Sigmoid colon (tissue), 7 donors: Measurements from ENCODE around the gene TLE1. TPM values are rescaled to one million over a fixed set of nuclear protein-coding genes. Genes with fewer than 3 reads are reported as not detected.

Experiments
- DNase-seq: peaks from one replicate; pipeline ENCODE4 v3.0.0-alpha.2; 2019
- H3K27ac ChIP-seq, 4 donors: fragments of 200-600 bp; sonication (generic); one replicate each; pipeline ENCODE4 v1.5.1; 2016 to 2019; ENCODE audit warnings: mild to moderate bottlenecking in 1 of 4
- H3K27me3 ChIP-seq, 3 donors: fragments of 200-600 bp; sonication (generic); one replicate each; pipeline ENCODE4 v1.5.1; 2019; ENCODE audit warnings: mild to moderate bottlenecking in 1 of 3
- H3K36me3 ChIP-seq, 4 donors: fragments of 200-600 bp; sonication (generic); one replicate each; pipeline ENCODE4 v1.5.1; 2016 to 2019
- H3K4me1 ChIP-seq, 4 donors: fragments of 200-600 bp; sonication (generic); one replicate each; pipeline ENCODE4 v1.5.1; 2017 to 2019
- H3K4me3 ChIP-seq, 4 donors: fragments of 200-600 bp; sonication (generic); one replicate each; pipeline ENCODE4 v1.5.1; 2017 to 2019; ENCODE audit warnings: mild to moderate bottlenecking in 2 of 4, moderate library complexity in 1 of 4
- H3K9me3 ChIP-seq, 4 donors: fragments of 200-600 bp in 3 of 4; sonication (generic) in 3 of 4; one replicate each; pipeline versions ENCODE4 v1.5.1 to v1.6.1; 2013 to 2019
- EP300 ChIP-seq, 4 donors: sonication (generic); formaldehyde crosslinking; IDR thresholded peaks; one replicate each; pipeline ENCODE4 v1.6.1; 2017; ENCODE audit warnings: antibody characterized with exemption in 4 of 4
- POLR2A ChIP-seq, 2 donors: fragments of 450-650 bp; IDR thresholded peaks; one replicate each; pipeline ENCODE4 v1.6.1; 2016; ENCODE audit warnings: antibody characterized with exemption in 2 of 2, mild to moderate bottlenecking in 2 of 2, moderate library complexity in 2 of 2
- POLR2AphosphoS5 ChIP-seq, 4 donors: sonication (generic); formaldehyde crosslinking; IDR thresholded peaks; one replicate each; pipeline ENCODE4 v1.6.1; 2017; ENCODE audit warnings: antibody characterized with exemption in 4 of 4
- WGBS, 2 donors: extraction: QIAGEN DNeasy Blood & Tissue Kit; methylation state at CpG; one replicate each; pipeline ENCODE4 v1.1.7; 2013; 5-methylcytosine and 5-hydroxymethylcytosine counted together
- intact Hi-C: fragments of 100-400 bp; cut with DNase I; formaldehyde crosslinking; loops from one replicate; pipeline ENCODE4 v1.15.1; 2023
- polyA plus RNA-seq, 3 donors: library from polyadenylated mRNA; stranded (reverse); fragments of 200-250 nt; gene quantifications; one replicate each; pipeline ENCODE4 v1.2.3, GENCODE V29; 2013
- total RNA-seq, 4 donors: library from RNA; depleted of rRNA; stranded (reverse); fragments of >200 nt; gene quantifications; one replicate each; pipeline ENCODE4 v1.1.0, GENCODE V29; 2016
- TF ChIP-seq, protein P1 (sequence below), 4 experiments: fragments of 450-650 bp in 3 of 4; fragments of 200-600 bp in 1 of 4; IDR thresholded peaks; one replicate each; pipeline ENCODE4 v1.5.1; 2016 to 2019; ENCODE audit warnings: antibody characterized with exemption in 4 of 4, mild to moderate bottlenecking in 3 of 4, moderate library complexity in 2 of 4
- donor health status: healthy with polysubstance abuse.
- donor health status: Bipolar disorder and iron deficiency.
- donor health status: healthy.

The TLE1 gene
- total and polyA plus RNA-seq, 7 donors = 28.9 to 54.6 (median 45.7) TPM

GRCh38 chr9:81622471-81623255, 66.7 kb downstream of the TLE1 start:
- no peaks in the 10 kb centered on the region for H3K9me3 ChIP-seq
- DNase-seq = no peak
- WGBS, 2 donors = 89% methylated on average over 13 of the region's 13 CpGs
- intact Hi-C loops = no loop called here
- H3K27me3 ChIP-seq = no peaks in the 10 kb centered on the region
- TF ChIP-seq POLR2A (IDR thresholded peaks at IDR 0.05) = no peak
- TF ChIP-seq, protein P1, sequence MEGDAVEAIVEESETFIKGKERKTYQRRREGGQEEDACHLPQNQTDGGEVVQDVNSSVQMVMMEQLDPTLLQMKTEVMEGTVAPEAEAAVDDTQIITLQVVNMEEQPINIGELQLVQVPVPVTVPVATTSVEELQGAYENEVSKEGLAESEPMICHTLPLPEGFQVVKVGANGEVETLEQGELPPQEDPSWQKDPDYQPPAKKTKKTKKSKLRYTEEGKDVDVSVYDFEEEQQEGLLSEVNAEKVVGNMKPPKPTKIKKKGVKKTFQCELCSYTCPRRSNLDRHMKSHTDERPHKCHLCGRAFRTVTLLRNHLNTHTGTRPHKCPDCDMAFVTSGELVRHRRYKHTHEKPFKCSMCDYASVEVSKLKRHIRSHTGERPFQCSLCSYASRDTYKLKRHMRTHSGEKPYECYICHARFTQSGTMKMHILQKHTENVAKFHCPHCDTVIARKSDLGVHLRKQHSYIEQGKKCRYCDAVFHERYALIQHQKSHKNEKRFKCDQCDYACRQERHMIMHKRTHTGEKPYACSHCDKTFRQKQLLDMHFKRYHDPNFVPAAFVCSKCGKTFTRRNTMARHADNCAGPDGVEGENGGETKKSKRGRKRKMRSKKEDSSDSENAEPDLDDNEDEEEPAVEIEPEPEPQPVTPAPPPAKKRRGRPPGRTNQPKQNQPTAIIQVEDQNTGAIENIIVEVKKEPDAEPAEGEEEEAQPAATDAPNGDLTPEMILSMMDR (IDR thresholded peaks at IDR 0.05) = no peak
- TF ChIP-seq POLR2AphosphoS5 (IDR thresholded peaks at IDR 0.05) = no peak
- no peak for TF ChIP-seq EP300 (IDR thresholded peaks at IDR 0.05)
- H3K4me1 ChIP-seq = peaks cover 0 to 9% (median 4%) of the 10 kb centered on the region in 4 donors
- H3K27ac ChIP-seq = no peak overlapping the region
- H3K36me3 ChIP-seq = peaks cover 0 to 28% (median 0%) of the 10 kb centered on the region in 4 donors
- no peak overlapping the region for H3K4me3 ChIP-seq

- no peaks in the 10 kb centered on the region for H3K9me3 ChIP-seq
- H3K4me1 ChIP-seq = peaks cover 0 to 9% (median 4%) of the 10 kb centered on the region in 4 donors
- no peak for TF ChIP-seq POLR2AphosphoS5 (IDR thresholded peaks at IDR 0.05)
- TF ChIP-seq, protein P1 (IDR thresholded peaks at IDR 0.05) = no peak
- H3K27me3 ChIP-seq = no peaks in the 10 kb centered on the region
- H3K4me3 ChIP-seq = no peak overlapping the region
- WGBS, 2 donors = 84 to 92% methylated on average over 11 of the region's 11 CpGs
- H3K36me3 ChIP-seq = peaks cover 0 to 35% (median 0%) of the 10 kb centered on the region in 4 donors
- no peak overlapping the region for H3K27ac ChIP-seq
- intact Hi-C loops = no loop called here
- DNase-seq = no peak
Observed at GRCh38 chr9:81621785-81622259, 67.5 kb downstream of the TLE1 start.

- TF ChIP-seq POLR2AphosphoS5 (IDR thresholded peaks at IDR 0.05) (no peak), EP300 (IDR thresholded peaks at IDR 0.05) (no peak), POLR2A (IDR thresholded peaks at IDR 0.05) (no peak)
- TF ChIP-seq, protein P1 (IDR thresholded peaks at IDR 0.05) = no peak
- H3K4me1 ChIP-seq = peaks cover 0 to 9% (median 4%) of the 10 kb centered on the region in 4 donors
- no peak overlapping the region for H3K4me3 ChIP-seq
- no peak overlapping the region for H3K27ac ChIP-seq
- peaks cover 0 to 42% (median 1%) of the 10 kb centered on the region in 4 donors for H3K36me3 ChIP-seq
- H3K27me3 ChIP-seq = no peaks in the 10 kb centered on the region
- H3K9me3 ChIP-seq = no peaks in the 10 kb centered on the region
- intact Hi-C loops = no loop called here
- WGBS, 2 donors = 86 to 95% methylated on average over 2 of the region's 2 CpGs
- DNase-seq = no peak
Observed at GRCh38 chr9:81621118-81621517, 68.2 kb downstream of the TLE1 start.

DNA sequence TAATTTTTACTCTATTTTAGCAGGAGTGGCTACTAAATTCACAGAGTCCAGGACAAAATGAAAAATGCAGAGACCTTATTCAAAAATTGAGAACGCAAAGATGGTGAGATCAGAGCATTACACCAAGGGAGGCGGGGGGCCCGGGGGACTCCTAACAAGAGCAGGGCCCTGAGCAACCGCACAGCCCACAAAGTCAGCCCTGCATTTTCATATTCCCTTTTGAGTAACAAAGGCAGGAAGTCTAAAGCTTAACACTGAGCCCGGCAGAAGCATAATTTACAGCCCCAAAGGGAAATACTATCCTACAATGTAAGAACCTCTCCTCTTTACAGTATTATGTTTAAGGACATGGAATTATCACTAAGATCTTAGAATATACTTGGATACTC, 69.4 kb downstream of the TLE1 start:
- Histone ChIP-seq H3K27me3 (no peaks in the 10 kb centered on the region), H3K9me3 (no peaks in the 10 kb centered on the region), H3K27ac (no peak overlapping the region), H3K36me3 (peaks cover 0 to 52% (median 3%) of the 10 kb centered on the region in 4 donors), H3K4me3 (no peak overlapping the region), H3K4me1 (peaks cover 0 to 9% (median 4%) of the 10 kb centered on the region in 4 donors)
- intact Hi-C loops = no loop called here
- no peak for DNase-seq
- 43 to 86% methylated on average over 5 of the region's 5 CpGs for WGBS, 2 donors
- TF ChIP-seq, protein P1 (IDR thresholded peaks at IDR 0.05) = no peak
- TF ChIP-seq POLR2A (IDR thresholded peaks at IDR 0.05) = no peak
- no peak for TF ChIP-seq POLR2AphosphoS5 (IDR thresholded peaks at IDR 0.05)
- TF ChIP-seq EP300 (IDR thresholded peaks at IDR 0.05) = no peak
